ENCODE results near the gene MFSD8. TPM values are rescaled to one million over a fixed set of nuclear protein-coding genes. Genes with fewer than 3 reads are reported as not detected.
"Not testable (repeated sequence)": the region's sequence is repeated elsewhere in the genome, so short reads cannot be mapped to it uniquely, and the experiment has no call there.

The MFSD8 gene
- total and polyA plus RNA-seq, 2 of the 8 experiments (the other 6 are each of a cell fraction or from before 2014, with no cell fraction given): 9.2 to 15.8 TPM

DNA sequence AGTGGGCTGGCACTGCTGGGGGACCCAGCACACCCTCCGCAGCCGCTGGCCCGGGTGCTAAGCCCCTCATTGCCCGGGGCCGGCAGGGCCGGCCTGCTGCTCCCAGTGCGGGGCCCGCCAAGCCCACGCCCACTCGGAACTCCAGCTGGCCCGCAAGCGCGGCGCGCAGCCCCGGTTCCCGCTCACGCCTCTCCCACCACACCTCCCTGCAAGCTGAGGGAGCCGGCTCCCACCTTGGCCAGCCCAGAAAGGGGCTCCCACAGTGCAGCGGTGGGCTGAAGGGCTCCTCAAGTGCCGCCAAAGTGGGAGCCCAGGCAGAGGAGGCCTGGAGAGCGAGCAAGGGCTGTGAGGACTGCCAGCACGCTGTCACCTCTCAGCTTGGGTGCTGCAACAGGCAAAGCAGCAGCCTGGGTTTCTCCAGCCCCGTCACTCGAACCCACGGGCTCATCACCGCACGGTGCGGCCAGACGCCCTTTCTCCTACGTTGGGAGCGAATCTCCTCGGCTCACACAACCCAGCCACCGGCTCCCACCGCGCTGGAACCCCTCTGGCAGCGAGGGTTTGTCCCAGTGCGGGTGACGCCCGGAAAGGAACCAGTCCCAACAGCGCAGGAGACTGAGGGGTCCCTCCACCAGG, 429 bp downstream of the MFSD8 start:
- not testable (repeated sequence) for H3K79me1 ChIP-seq (ENCODE audit: low read depth, low read length); H3K14ac ChIP-seq (ENCODE audit: insufficient read length); H2BK15ac ChIP-seq (ENCODE audit: low read length); H3K4ac ChIP-seq (replicated peaks; ENCODE audit: insufficient read length, low read depth, low read length); H2BK20ac ChIP-seq (ENCODE audit: low read length); H3K23me2 ChIP-seq (ENCODE audit: low read depth, low read length); DNase-seq (ENCODE audit: low read depth in 1 of 2, low spot score in 2 of 2); H4K20me1 ChIP-seq (replicated peaks in 1 of 2; ENCODE audit: control insufficient read depth in 1 of 2, insufficient read depth in 2 of 2, low read length in 2 of 2); H2BK120ac ChIP-seq (replicated peaks; ENCODE audit: low read depth, low read length); H3K23ac ChIP-seq (ENCODE audit: insufficient read length); H3K9me3 ChIP-seq (ENCODE audit: insufficient read depth in 2 of 2, low read depth in 1 of 2, low read length in 1 of 2); H2AK5ac ChIP-seq (ENCODE audit: low read depth, low read length); H3K27me3 ChIP-seq (replicated peaks in 1 of 4; ENCODE audit: control insufficient read depth in 3 of 4, extremely low read depth in 1 of 4, insufficient read depth in 3 of 4, low read length in 3 of 4); H3K4me1 ChIP-seq (replicated peaks in 1 of 4; ENCODE audit: control insufficient read depth in 3 of 4, insufficient read depth in 4 of 4, low read length in 3 of 4); H3K36me3 ChIP-seq (ENCODE audit: control insufficient read depth in 2 of 4, insufficient read depth in 4 of 4, low read length in 3 of 4); FAIRE-seq; H4K91ac ChIP-seq (replicated peaks; ENCODE audit: insufficient read length, low read length)
- Histone ChIP-seq H2BK5ac (ENCODE audit: low read depth, low read length) (peak overlapping the region; percentile 96), H2BK12ac (ENCODE audit: low read depth, low read length) (0 out of 2 replicates have a peak overlapping the region, but pooled peaks have one; percentile 71), H4K8ac (ENCODE audit: extremely low read depth, insufficient read depth, low read length) (peak overlapping the region; percentile 98), H3K4me3 (ENCODE audit: extremely low read depth in 1 of 4, insufficient read depth in 2 of 4, low read depth in 3 of 4, low read length in 4 of 4) (peak overlapping the region; percentile 58 to 99 (median 88)), H4K5ac (ENCODE audit: insufficient read length, low read depth, low read length) (peak overlapping the region; percentile 41), H3K4me2 (ENCODE audit: insufficient read depth in 1 of 2, low read depth in 2 of 2, low read length in 2 of 2) (peak overlapping the region; percentile 85 to 94), H3K79me2 (ENCODE audit: control insufficient read depth in 1 of 2, insufficient read depth in 2 of 2, low read length in 2 of 2) (peaks cover 0 to 56% of the 10 kb centered on the region in 2 experiments; a peak in 3 of 4 replicates), H3K18ac (ENCODE audit: extremely low read depth, low read length) (peak overlapping the region; percentile 84), H2AFZ (ENCODE audit: low read length) (peak overlapping the region; percentile 93), H3K56ac (replicated peaks; ENCODE audit: insufficient read length, low read depth, low read length) (peak overlapping the region; percentile 88), H3K9ac (replicated peaks in 1 of 4; ENCODE audit: extremely low read depth in 1 of 4, low read depth in 3 of 4, low read length in 3 of 4) (peak overlapping the region; percentile 83 to 95 (median 91)), H3K27ac (ENCODE audit: low read depth, low read length) (peak overlapping the region; percentile 69; the same call in 1 of the 2 replicates)
- ChIA-PET CTCF (ENCODE audit: partially characterized antibody) (interaction anchor here (0.6 to 2.0 kb wide), 7 partner anchors 13 to 105 kb away, joined by 3 to 8 read pairs (median 4); no protein-coding TSS in a partner anchor), POLR2A (ENCODE audit: partially characterized antibody) (interaction anchor here (0.6 to 4.7 kb wide), 15 partner anchors 10 to 183 kb away, joined by 3 to 33 read pairs (median 4); partner anchors contain the start of genes HSPA4L and LARP1B)
- 3% methylated on average over 36 of the region's 41 CpGs; no CpG with 5 or more reads in 1 of the 2 experiments for WGBS, 2 experiments (ENCODE audit: extremely low coverage in 1 of 2, insufficient coverage in 1 of 2, insufficient read length in 1 of 2, insufficient replicate concordance in 2 of 2, low coverage in 1 of 2, low lambda C conversion rate in 2 of 2, missing lambda C conversion rate in 1 of 2)
- TF ChIP-seq SAP30 (IDR thresholded peaks at IDR 0.05; ENCODE audit: insufficient read depth, insufficient replicate concordance, low read length): peak; percentile 96
- TF ChIP-seq RBBP5 (IDR thresholded peaks at IDR 0.05; ENCODE audit: borderline replicate concordance, low read depth, low read length): 0 out of 2 replicates have a peak, but pooled peaks have one; percentile 31

Measured in H1 (cell line).